GM18498 (cell line): ENCODE data around the gene TERT.
"Not testable (repeated sequence)": the region's sequence is repeated elsewhere in the genome, so short reads cannot be mapped to it uniquely, and the experiment has no call there.

ENCODE experiments used
- ATAC-seq: cut with Tn5 transposase; IDR thresholded peaks from one replicate; pipeline ENCODE4 v1.9.1; 2021; ENCODE audit warnings: mild to moderate bottlenecking, moderate library complexity; ENCODE audit not compliant: unreplicated experiment

Gene TERT

GRCh38 chr5:1280177-1281037 is 14.5 kb downstream of the TERT start:
- ATAC-seq: no peak

GRCh38 chr5:1279443-1280151 is 15.3 kb downstream of the TERT start:
- ATAC-seq: no peak

GRCh38 chr5:1278656-1279442 is 16.0 kb downstream of the TERT start:
- ATAC-seq: no peak

GRCh38 chr5:1278216-1278615 is 16.7 kb downstream of the TERT start:
- no peak for ATAC-seq

- ATAC-seq: no peak
Observed at GRCh38 chr5:1277781-1278180, 17.1 kb downstream of the TERT start.

- ATAC-seq: no peak
Observed at GRCh38 chr5:1277331-1277730, 17.5 kb downstream of the TERT start.

- no peak for ATAC-seq
Observed at GRCh38 chr5:1276930-1277329, 17.9 kb downstream of the TERT start.

GRCh38 chr5:1275397-1276391 is 19.2 kb downstream of the TERT start:
- ATAC-seq: not testable (repeated sequence)

GRCh38 chr5:1274471-1274870 is 20.4 kb downstream of the TERT start:
- ATAC-seq: no peak

- no peak for ATAC-seq
Observed at GRCh38 chr5:1273745-1274144, 21.1 kb downstream of the TERT start.

GRCh38 chr5:1272201-1272600 is 22.7 kb downstream of the TERT start:
- ATAC-seq: no peak

- ATAC-seq: no peak
Observed at GRCh38 chr5:1270933-1271914, 23.6 kb downstream of the TERT start.

- no peak for ATAC-seq
Observed at GRCh38 chr5:1270426-1270825, 24.4 kb downstream of the TERT start.

- no peak for ATAC-seq
Observed at GRCh38 chr5:1268666-1269065, 26.2 kb downstream of the TERT start.

- no peak for ATAC-seq
Observed at GRCh38 chr5:1268056-1268455, 26.8 kb downstream of the TERT start.

GRCh38 chr5:1267464-1267863 is 27.4 kb downstream of the TERT start:
- ATAC-seq: not testable (repeated sequence)

GRCh38 chr5:1266791-1267190 is 28.1 kb downstream of the TERT start:
- ATAC-seq: no peak

- no peak for ATAC-seq
Observed at GRCh38 chr5:1265461-1266455, 29.1 kb downstream of the TERT start.
